GM19324 (cell line): ENCODE results near the gene C14orf93.

ENCODE experiments used
- ATAC-seq: cut with Tn5 transposase; IDR thresholded peaks from one replicate; pipeline ENCODE4 v1.9.1; 2021; ENCODE audit warnings: mild to moderate bottlenecking, moderate library complexity; ENCODE audit not compliant: unreplicated experiment, low FRiP score

C14orf93 gene

GRCh38 chr14:23009939-23010726 is at the start of gene C14orf93:
C14orf93 (minus strand) TSS chr14:23010143; CDS start chr14:22999023, 11,120 bp downstream.
- ATAC-seq, result peak; percentile 33

GRCh38 chr14:23058654-23059504 is 48.9 kb upstream of the C14orf93 start:
- ATAC-seq, result no peak

- ATAC-seq, result peak; percentile 49
Observed at GRCh38 chr14:23057757-23058653, 48.1 kb upstream of the C14orf93 start.

GRCh38 chr14:23056956-23057756 is 47.2 kb upstream of the C14orf93 start, which contains the start of gene CDH24:
CDH24 (minus strand) TSS chr14:23057520; CDS start chr14:23055733, 1,787 bp downstream.
- peak; percentile 47 for ATAC-seq

- peak; percentile 32 for ATAC-seq
Observed at GRCh38 chr14:23056145-23056955, 46.4 kb upstream of the C14orf93 start.

GRCh38 chr14:23055621-23056144 is 45.7 kb upstream of the C14orf93 start:
- no peak for ATAC-seq

- no peak for ATAC-seq
Observed at GRCh38 chr14:23055147-23055550, 45.2 kb upstream of the C14orf93 start.

- no peak for ATAC-seq
Observed at GRCh38 chr14:23054000-23054811, 44.3 kb upstream of the C14orf93 start.

GRCh38 chr14:23053426-23053825 is 43.5 kb upstream of the C14orf93 start:
- ATAC-seq, result no peak

- ATAC-seq, result no peak
Observed at GRCh38 chr14:23052671-23053070, 42.7 kb upstream of the C14orf93 start.

- ATAC-seq, result no peak
Observed at GRCh38 chr14:23052182-23052623, 42.3 kb upstream of the C14orf93 start.

- ATAC-seq, result no peak
Observed at GRCh38 chr14:23051141-23052057, 41.5 kb upstream of the C14orf93 start.

- no peak for ATAC-seq
Observed at GRCh38 chr14:23049011-23049410, 39.1 kb upstream of the C14orf93 start.

- no peak for ATAC-seq
Observed at GRCh38 chr14:23047751-23048693, 38.1 kb upstream of the C14orf93 start.

- ATAC-seq, result no peak
Observed at GRCh38 chr14:23047034-23047634, 37.2 kb upstream of the C14orf93 start.
